SU-DHL-6 (cell line): ENCODE data around the gene ATP9B.

Experiments used
- CTCF ChIP-seq: fragments of 200-600 bp; sonication (generic); IDR thresholded peaks from one replicate; pipeline ENCODE4 v1.5.1; 2017; ENCODE audit warnings: antibody characterized with exemption, mild to moderate bottlenecking, low read length, moderate library complexity; ENCODE audit not compliant: insufficient read depth, poor library complexity, severe bottlenecking
- EZH2phosphoT487 ChIP-seq: fragments of 200-600 bp; sonication (generic), shearing (Covaris generic); conservative IDR thresholded peaks from 2 replicates; pipeline ENCODE4 v1.6.1; 2018; ENCODE audit warnings: mild to moderate bottlenecking, antibody characterized with exemption, low read length, moderate library complexity, mixed read lengths

GRCh38 chr18:79404567-79404910 lies 335.3 kb downstream of the ATP9B start:
- TF ChIP-seq CTCF (no peak), EZH2phosphoT487 (no peak)
